ENCODE data around the gene PTGFRN. TPM values are rescaled to one million over a fixed set of nuclear protein-coding genes. Genes with fewer than 3 reads are reported as not detected.

The PTGFRN gene
- total and polyA plus RNA-seq, 2 of the 13 experiments (the other 11 are each of a cell fraction or from before 2014, with no cell fraction given), result 3.3 to 11.3 TPM

DNA sequence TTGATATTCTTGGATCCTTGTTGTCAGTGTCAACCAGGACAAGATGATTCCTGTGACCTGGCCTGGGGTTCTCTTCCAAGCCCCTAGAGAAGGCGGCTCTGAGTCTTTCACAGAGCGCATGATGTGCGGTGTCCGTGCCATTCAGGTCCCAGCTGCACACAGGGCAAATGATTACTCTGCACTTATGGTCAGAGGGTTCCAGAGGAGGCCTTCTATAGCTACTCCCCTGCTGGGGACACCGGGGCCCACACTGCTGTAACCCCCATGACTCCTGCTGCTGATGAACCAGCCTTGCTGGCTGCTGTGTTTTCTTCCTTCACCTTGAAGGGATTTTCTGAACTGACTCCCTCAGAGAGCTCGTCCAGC is 1.5 kb downstream of the PTGFRN start:
- Histone ChIP-seq H3K9me3 (ENCODE audit: low read length) (no peaks in the 10 kb centered on the region), H3K4me3 (replicated peaks in 1 of 3; ENCODE audit: insufficient read depth in 1 of 3, low read depth in 2 of 3, low read length in 3 of 3) (peak overlapping the region in 2 of 3 experiments; percentile 39 to 67; a peak in 3 of 6 replicates), H3K27ac (ENCODE audit: extremely low read length, insufficient read depth, low read length) (no peak overlapping the region), H3K4me2 (ENCODE audit: low read depth, low read length) (peak overlapping the region; percentile 73), H3K9ac (ENCODE audit: insufficient read depth, low read depth, low read length) (no peak overlapping the region), H2AFZ (ENCODE audit: low read length) (no peak overlapping the region), H4K20me1 (ENCODE audit: insufficient read depth, low read length) (no peaks in the 10 kb centered on the region), H3K27me3 (ENCODE audit: control insufficient read depth in 1 of 2, insufficient read depth in 2 of 2, low read length in 2 of 2) (peaks cover 3 to 38% of the 10 kb centered on the region in 2 experiments; a peak in 4 of 5 replicates), H3K36me3 (replicated peaks in 1 of 2; ENCODE audit: control insufficient read depth in 1 of 2, insufficient read depth in 2 of 2, low read length in 2 of 2) (no peaks in the 10 kb centered on the region), H3K79me2 (ENCODE audit: insufficient read depth, low read length) (no peaks in the 10 kb centered on the region), H3K4me1 (ENCODE audit: insufficient read depth, low read length) (peaks cover 13% of the 10 kb centered on the region)
- in situ Hi-C loops (cut with HindIII; ENCODE audit: extremely low pct_ligation_motif_present, low pct_unique_long_range_greater_than_20kb), result no loop called here
- intact Hi-C loops (cut with micrococcal nuclease; ENCODE audit: unreplicated experiment), result no loop called here
- TF ChIP-seq GMEB2 (CRISPR knock-in tag; IDR thresholded peaks at IDR 0.05; ENCODE audit: low read depth), result no peak
- no peak for TF ChIP-seq RFXAP (CRISPR knock-in tag; IDR thresholded peaks at IDR 0.05; ENCODE audit: borderline replicate concordance)
- TF ChIP-seq KLF9 (CRISPR knock-in tag; IDR thresholded peaks at IDR 0.05; ENCODE audit: low read depth), result no peak
- no peak for TF ChIP-seq ZNF547 (CRISPR knock-in tag; IDR thresholded peaks at IDR 0.05)
- TF ChIP-seq ZNF33B (CRISPR knock-in tag; IDR thresholded peaks at IDR 0.05), result no peak
- no peak for TF ChIP-seq EEA1 (CRISPR knock-in tag; IDR thresholded peaks at IDR 0.05; ENCODE audit: borderline replicate concordance)
- TF ChIP-seq ZNF563 (CRISPR knock-in tag; IDR thresholded peaks at IDR 0.05), result no peak
- no peak for TF ChIP-seq JUND (CRISPR knock-in tag; IDR thresholded peaks at IDR 0.05)
- TF ChIP-seq, protein P1, sequence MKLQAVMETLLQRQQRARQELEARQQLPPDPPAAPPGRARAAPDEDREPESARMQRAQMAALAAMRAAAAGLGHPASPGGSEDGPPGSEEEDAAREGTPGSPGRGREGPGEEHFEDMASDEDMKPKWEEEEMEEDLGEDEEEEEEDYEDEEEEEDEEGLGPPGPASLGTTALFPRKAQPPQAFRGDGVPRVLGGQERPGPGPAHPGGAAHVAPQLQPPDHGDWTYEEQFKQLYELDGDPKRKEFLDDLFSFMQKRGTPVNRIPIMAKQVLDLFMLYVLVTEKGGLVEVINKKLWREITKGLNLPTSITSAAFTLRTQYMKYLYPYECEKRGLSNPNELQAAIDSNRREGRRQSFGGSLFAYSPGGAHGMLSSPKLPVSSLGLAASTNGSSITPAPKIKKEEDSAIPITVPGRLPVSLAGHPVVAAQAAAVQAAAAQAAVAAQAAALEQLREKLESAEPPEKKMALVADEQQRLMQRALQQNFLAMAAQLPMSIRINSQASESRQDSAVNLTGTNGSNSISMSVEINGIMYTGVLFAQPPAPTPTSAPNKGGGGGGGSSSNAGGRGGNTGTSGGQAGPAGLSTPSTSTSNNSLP (IDR thresholded peaks at IDR 0.05; ENCODE audit: low read depth, low read length), result no peak
- TF ChIP-seq TBL1XR1 (IDR thresholded peaks at IDR 0.05; ENCODE audit: borderline replicate concordance, low read length, partially characterized antibody), result no peak
- TF ChIP-seq ZNF720 (CRISPR knock-in tag; IDR thresholded peaks at IDR 0.05), result no peak
- TF ChIP-seq, protein P2, sequence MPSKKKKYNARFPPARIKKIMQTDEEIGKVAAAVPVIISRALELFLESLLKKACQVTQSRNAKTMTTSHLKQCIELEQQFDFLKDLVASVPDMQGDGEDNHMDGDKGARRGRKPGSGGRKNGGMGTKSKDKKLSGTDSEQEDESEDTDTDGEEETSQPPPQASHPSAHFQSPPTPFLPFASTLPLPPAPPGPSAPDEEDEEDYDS (CRISPR knock-in tag; IDR thresholded peaks at IDR 0.05), result no peak
- TF ChIP-seq, protein P3, sequence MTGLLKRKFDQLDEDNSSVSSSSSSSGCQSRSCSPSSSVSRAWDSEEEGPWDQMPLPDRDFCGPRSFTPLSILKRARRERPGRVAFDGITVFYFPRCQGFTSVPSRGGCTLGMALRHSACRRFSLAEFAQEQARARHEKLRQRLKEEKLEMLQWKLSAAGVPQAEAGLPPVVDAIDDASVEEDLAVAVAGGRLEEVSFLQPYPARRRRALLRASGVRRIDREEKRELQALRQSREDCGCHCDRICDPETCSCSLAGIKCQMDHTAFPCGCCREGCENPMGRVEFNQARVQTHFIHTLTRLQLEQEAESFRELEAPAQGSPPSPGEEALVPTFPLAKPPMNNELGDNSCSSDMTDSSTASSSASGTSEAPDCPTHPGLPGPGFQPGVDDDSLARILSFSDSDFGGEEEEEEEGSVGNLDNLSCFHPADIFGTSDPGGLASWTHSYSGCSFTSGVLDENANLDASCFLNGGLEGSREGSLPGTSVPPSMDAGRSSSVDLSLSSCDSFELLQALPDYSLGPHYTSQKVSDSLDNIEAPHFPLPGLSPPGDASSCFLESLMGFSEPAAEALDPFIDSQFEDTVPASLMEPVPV (CRISPR knock-in tag; IDR thresholded peaks at IDR 0.05), result no peak
- no peak for TF ChIP-seq FOXO1 (CRISPR knock-in tag; IDR thresholded peaks at IDR 0.05)
- no peak for TF ChIP-seq MXD1 (CRISPR knock-in tag; IDR thresholded peaks at IDR 0.05)
- TF ChIP-seq, protein P4, sequence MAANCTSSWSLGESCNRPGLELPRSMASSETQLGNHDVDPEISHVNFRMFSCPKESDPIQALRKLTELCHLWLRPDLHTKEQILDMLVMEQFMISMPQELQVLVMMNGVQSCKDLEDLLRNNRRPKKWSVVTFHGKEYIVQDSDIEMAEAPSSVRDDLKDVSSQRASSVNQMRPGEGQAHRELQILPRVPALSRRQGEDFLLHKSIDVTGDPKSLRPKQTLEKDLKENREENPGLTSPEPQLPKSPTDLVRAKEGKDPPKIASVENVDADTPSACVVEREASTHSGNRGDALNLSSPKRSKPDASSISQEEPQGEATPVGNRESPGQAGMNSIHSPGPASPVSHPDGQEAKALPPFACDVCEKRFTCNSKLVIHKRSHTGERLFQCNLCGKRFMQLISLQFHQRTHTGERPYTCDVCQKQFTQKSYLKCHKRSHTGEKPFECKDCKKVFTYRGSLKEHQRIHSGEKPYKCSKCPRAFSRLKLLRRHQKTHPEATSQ (CRISPR knock-in tag; IDR thresholded peaks at IDR 0.05; ENCODE audit: borderline replicate concordance), result no peak
- TF ChIP-seq POGZ (CRISPR knock-in tag; IDR thresholded peaks at IDR 0.05), result no peak
- no peak for TF ChIP-seq ZNF546 (CRISPR knock-in tag; conservative IDR thresholded peaks at IDR 0.05)
- no TSS peak for BruUV-seq (replicated peaks)
- no peak for FAIRE-seq
- DNase-seq (ENCODE audit: low spot score), result no peak
- CTCF ChIA-PET (ENCODE audit: low intra/inter-chr PET ratio, low total read pairs), result no interaction called here
- 48% methylated on average over 5 of the region's 6 CpGs for WGBS (ENCODE audit: low lambda C conversion rate)
- peak; percentile 45 for ATAC-seq
- POLR2A ChIA-PET, result no interaction called here

Data from HepG2 (cell line).